SK-N-SH (cell line): ENCODE measurements around the gene FOXP1. TPM values are rescaled to one million over a fixed set of nuclear protein-coding genes. Genes with fewer than 3 reads are reported as not detected.

Experiments used
- CTCF ChIA-PET: fragments of 300-600, 350-600 bp; formaldehyde crosslinking; extraction: SDS; loops from one replicate; lab custom pipeline; 2021; lab: Yijun Ruan, JAX
- POLR2A ChIA-PET: fragments of 350-600 bp; sonication (Branson Sonifier 250); formaldehyde crosslinking; extraction: SDS; loops from one replicate; lab custom pipeline; 2020; ENCODE audit warnings: antibody characterized with exemption, inconsistent platforms; lab: Yijun Ruan, JAX
- DNase-seq: peaks from one replicate; pipeline ENCODE4 v3.0.0; 2012
- H2AFZ ChIP-seq: fragments of 200-600 bp; sonication (generic); 2 replicates; pipeline ENCODE4 v1.8.1; 2016; ENCODE audit warnings: antibody characterized with exemption, mild to moderate bottlenecking, low read depth
- H3F3A ChIP-seq: fragments of 200-600 bp; sonication (generic); replicated peaks from 2 replicates; pipeline ENCODE3; 2016; ENCODE audit warnings: antibody characterized with exemption, mild to moderate bottlenecking; ENCODE audit not compliant: insufficient read depth
- H3K27ac ChIP-seq, 2 experiments: fragments of 200-500 bp in 1 of 2; fragments of 200-600 bp in 1 of 2; sonication (Bioruptor generic) in 1 of 2; sonication (generic), shearing (Covaris generic) in 1 of 2; 2 replicates each; pipeline versions ENCODE4 v1.5.1 to v1.6.1; 2014 to 2016; ENCODE audit warnings: low read depth in 2 of 2, inconsistent platforms in 1 of 2, low read length in 1 of 2, mild to moderate bottlenecking in 1 of 2, mixed read lengths in 1 of 2
- H3K27me3 ChIP-seq: fragments of 200-600 bp; sonication (generic), shearing (Covaris generic); 2 replicates; pipeline ENCODE4 v1.6.1; 2016; ENCODE audit warnings: mixed run types; ENCODE audit not compliant: insufficient read depth
- H3K36me3 ChIP-seq, 2 experiments: fragments of 200-500 bp in 1 of 2; fragments of 200-600 bp in 1 of 2; sonication (Bioruptor generic) in 1 of 2; sonication (generic) in 1 of 2; replicated peaks in 1 of 2; 2 replicates each; pipeline versions ENCODE3 to v1.5.1; 2014 to 2016; ENCODE audit warnings: low read length in 1 of 2, mild to moderate bottlenecking in 1 of 2; ENCODE audit not compliant: insufficient read depth in 2 of 2, control insufficient read depth in 1 of 2
- H3K4me1 ChIP-seq, 2 experiments: fragments of 200-500 bp in 1 of 2; fragments of 200-600 bp in 1 of 2; sonication (Bioruptor generic) in 1 of 2; sonication (generic), shearing (Covaris generic) in 1 of 2; 2 replicates each; pipeline versions ENCODE4 v1.5.1 to v1.6.1; 2014 to 2016; ENCODE audit warnings: low read depth in 1 of 2, low read length in 1 of 2, mixed run types in 1 of 2; ENCODE audit not compliant: insufficient read depth in 2 of 2, control insufficient read depth in 1 of 2
- H3K4me2 ChIP-seq: fragments of 200-600 bp; sonication (generic), shearing (Covaris generic); 2 replicates; pipeline ENCODE4 v1.6.1; 2017; ENCODE audit warnings: mixed run types
- H3K4me3 ChIP-seq, 2 experiments: fragments of 200-500 bp in 1 of 2; fragments of 200-600 bp in 1 of 2; sonication (Bioruptor generic) in 1 of 2; sonication (generic), shearing (Covaris generic) in 1 of 2; 2 replicates each; pipeline versions ENCODE4 v1.5.1 to v1.8.1; 2014 to 2016; ENCODE audit warnings: low read depth in 2 of 2, inconsistent platforms in 1 of 2, low read length in 1 of 2, mild to moderate bottlenecking in 1 of 2, mixed read lengths in 1 of 2, moderate library complexity in 1 of 2
- H3K79me2 ChIP-seq: fragments of 200-600 bp; sonication (generic); 2 replicates; pipeline ENCODE4 v1.8.1; 2017; ENCODE audit warnings: mild to moderate bottlenecking; ENCODE audit not compliant: insufficient read depth
- H3K9ac ChIP-seq: fragments of 200-600 bp; sonication (generic); 2 replicates; pipeline ENCODE4 v1.6.1; 2017; ENCODE audit warnings: mixed run types
- H3K9me2 ChIP-seq: fragments of 200-600 bp; sonication (generic); 2 replicates; pipeline ENCODE4 v1.6.1; 2017; ENCODE audit warnings: mixed run types
- H3K9me3 ChIP-seq: fragments of 200-600 bp; sonication (generic); 2 replicates; pipeline ENCODE4 v1.6.1; 2017; ENCODE audit warnings: mixed run types, mild to moderate bottlenecking, moderate library complexity
- H4K20me1 ChIP-seq: fragments of 200-600 bp; sonication (generic); 2 replicates; pipeline ENCODE4 v1.6.1; 2017; ENCODE audit warnings: mild to moderate bottlenecking, mixed run types; ENCODE audit not compliant: insufficient read depth
- CTCF ChIP-seq: fragments of 200-600 bp; sonication (generic); IDR thresholded peaks from 2 replicates; pipeline ENCODE4 v1.6.1; 2017; ENCODE audit warnings: antibody characterized with exemption, mild to moderate bottlenecking, moderate library complexity
- ELF1 ChIP-seq: IDR thresholded peaks from 2 replicates; pipeline ENCODE4 v1.4.0; 2012
- EP300 ChIP-seq, 2 experiments: IDR thresholded peaks; 2 replicates each; pipeline versions ENCODE4 v1.4.0 to v1.6.1; 2012; ENCODE audit warnings: borderline replicate concordance in 1 of 2, low read depth in 1 of 2, low read length in 1 of 2
- EZH2phosphoT487 ChIP-seq: fragments of 200-600 bp; sonication (generic); IDR thresholded peaks from 2 replicates; pipeline ENCODE4 v1.6.1; 2017; ENCODE audit warnings: low read depth, mixed run types, mild to moderate bottlenecking, antibody characterized with exemption, moderate library complexity, borderline replicate concordance
- FOSL2 ChIP-seq: IDR thresholded peaks from 2 replicates; pipeline ENCODE4 v1.4.0; 2012; ENCODE audit warnings: low read depth, mild to moderate bottlenecking, moderate library complexity, borderline replicate concordance
- FOXM1 ChIP-seq: IDR thresholded peaks from 2 replicates; pipeline ENCODE4 v1.4.0; 2012; ENCODE audit warnings: low read depth, mild to moderate bottlenecking
- GABPA ChIP-seq: IDR thresholded peaks from 2 replicates; pipeline ENCODE4 v1.4.0; 2012; ENCODE audit warnings: low read depth, mild to moderate bottlenecking
- GATA2 ChIP-seq: sonication (generic); formaldehyde crosslinking; IDR thresholded peaks from 2 replicates; pipeline ENCODE4 v1.5.0; 2020; ENCODE audit warnings: mild to moderate bottlenecking, missing genetic modification reagents
- MEF2A ChIP-seq: IDR thresholded peaks from 2 replicates; pipeline ENCODE4 v1.4.0; 2012; ENCODE audit warnings: low read depth, borderline replicate concordance
- MXI1 ChIP-seq: IDR thresholded peaks from 2 replicates; pipeline ENCODE4 v1.6.1; 2012; ENCODE audit warnings: mild to moderate bottlenecking, low read depth, low read length, improper control_type of control experiment
- NRF1 ChIP-seq: IDR thresholded peaks from 2 replicates; pipeline ENCODE4 v1.6.1; 2012; ENCODE audit warnings: low read depth, mild to moderate bottlenecking, low read length
- PBX3 ChIP-seq: IDR thresholded peaks from 2 replicates; pipeline ENCODE4; 2012
- REST ChIP-seq: IDR thresholded peaks from 2 replicates; pipeline ENCODE4 v1.6.1; 2012; ENCODE audit warnings: mild to moderate bottlenecking, low read depth, low read length, moderate library complexity
- RFX5 ChIP-seq: IDR thresholded peaks from 2 replicates; pipeline ENCODE4 v1.6.1; 2012; ENCODE audit warnings: mild to moderate bottlenecking, improper control_type of control experiment, low read length
- SIN3A ChIP-seq: IDR thresholded peaks from 2 replicates; pipeline ENCODE4 v1.6.1; 2012; ENCODE audit warnings: low read depth, mild to moderate bottlenecking, low read length, moderate library complexity, borderline replicate concordance
- TAF1 ChIP-seq: IDR thresholded peaks from 2 replicates; pipeline ENCODE4 v1.6.1; 2012; ENCODE audit warnings: low read depth, mild to moderate bottlenecking, low read length, moderate library complexity, borderline replicate concordance
- TCF12 ChIP-seq: IDR thresholded peaks from 2 replicates; pipeline ENCODE4 v1.4.0; 2012
- TEAD4 ChIP-seq: IDR thresholded peaks from 2 replicates; pipeline ENCODE4 v1.4.0; 2012; ENCODE audit warnings: mild to moderate bottlenecking, borderline replicate concordance; ENCODE audit not compliant: insufficient read depth
- WGBS: methylation state at CpG from one replicate; pipeline ENCODE4 v1.1.6; 2017; ENCODE audit warnings: low lambda C conversion rate; 5-methylcytosine and 5-hydroxymethylcytosine counted together
- polyA plus RNA-seq, 3 experiments: library from polyadenylated mRNA; depleted of rRNA; stranded (reverse); fragments of >200 nt; gene quantifications; 2 replicates each; pipeline ENCODE4 v1.2.3, GENCODE V29; 2012

FOXP1 gene
- polyA plus RNA-seq, 1 of the 3 experiments (the other 2 are of a cell fraction), result 8.8 TPM

- no peaks in the 10 kb centered on the region for H3K9me3 ChIP-seq
- H3K27ac ChIP-seq, result peak overlapping the region in 1 of 2 experiments; percentile 85; a peak in 3 of 4 replicates
- H3K79me2 ChIP-seq, result peaks cover 92% of the 10 kb centered on the region
- peak overlapping the region; percentile 23; the same call in 1 of the 2 replicates for H3K4me2 ChIP-seq
- no peak overlapping the region for H3K4me3 ChIP-seq
- no peaks in the 10 kb centered on the region for H3K27me3 ChIP-seq
- H4K20me1 ChIP-seq, result no peaks in the 10 kb centered on the region
- TF ChIP-seq GABPA (no peak), MXI1 (no peak), TCF12 (0 out of 2 replicates have a peak, but pooled peaks have one; percentile 4), PBX3 (peak; percentile 30; the same call in 1 of the 2 replicates), EZH2phosphoT487 (no peak), ELF1 (no peak)
- no peak overlapping the region for H2AFZ ChIP-seq
- WGBS, result 64% methylated on average over 11 of the region's 11 CpGs
- POLR2A ChIA-PET, result no interaction called here
- peaks cover 9 to 38% of the 10 kb centered on the region in 2 experiments for H3K36me3 ChIP-seq
- no peak for DNase-seq
- H3F3A ChIP-seq, result peaks cover 58% of the 10 kb centered on the region
- H3K9ac ChIP-seq, result peak overlapping the region; percentile 22; the same call in 1 of the 2 replicates
- peaks cover 0 to 29% of the 10 kb centered on the region in 2 experiments; a peak in 3 of 4 replicates for H3K4me1 ChIP-seq
- CTCF ChIA-PET, result no interaction called here
- no peaks in the 10 kb centered on the region for H3K9me2 ChIP-seq
Measured at GRCh38 chr3:70992562-70993204, 590.8 kb downstream of the FOXP1 start.

GRCh38 chr3:70992131-70992530, 591.4 kb downstream of the FOXP1 start:
- Histone ChIP-seq H3K9me2 (no peaks in the 10 kb centered on the region), H3K9me3 (no peaks in the 10 kb centered on the region), H2AFZ (no peak overlapping the region), H3K4me3 (no peak overlapping the region), H3K4me2 (0 out of 2 replicates have a peak overlapping the region, but pooled peaks have one; percentile 23), H3K27ac (peak overlapping the region in 1 of 2 experiments; percentile 85; a peak in 2 of 4 replicates), H3K4me1 (peaks cover 0 to 29% of the 10 kb centered on the region in 2 experiments; a peak in 3 of 4 replicates), H3K27me3 (no peaks in the 10 kb centered on the region), H3K9ac (no peak overlapping the region), H4K20me1 (no peaks in the 10 kb centered on the region)
- DNase-seq, result no peak
- CTCF ChIA-PET, result no interaction called here
- TF ChIP-seq TAF1 (no peak), FOXM1 (no peak), GATA2 (CRISPR knock-in tag) (no peak), RFX5 (no peak), NRF1 (no peak), ELF1 (no peak), MEF2A (no peak), REST (no peak), TEAD4 (no peak), MXI1 (no peak), EP300 (IDR thresholded peaks at IDR 0.05; ENCODE audit: borderline replicate concordance in 1 of 2, low read depth in 1 of 2, low read length in 1 of 2) (no peak), SIN3A (no peak), FOSL2 (no peak), CTCF (no peak)
- TF ChIP-seq, all 33 proteins: peak for 0
- H3K36me3 ChIP-seq, result peaks cover 12 to 38% of the 10 kb centered on the region in 2 experiments
- H3K79me2 ChIP-seq, result peaks cover 92% of the 10 kb centered on the region
- POLR2A ChIA-PET, result no interaction called here
- peaks cover 58% of the 10 kb centered on the region for H3F3A ChIP-seq
- WGBS, result 85% methylated on average over 5 of the region's 5 CpGs
